ENCODE results near the gene ZNF771.

Gene ZNF771

GRCh38 chr16:30369091-30369937, 38.1 kb upstream of the ZNF771 start:
- Histone ChIP-seq H2BK12ac (ENCODE audit: low read length in 2 of 2) (peak overlapping the region in 1 of 2 experiments; percentile 37), H2AFZ (ENCODE audit: low read depth, low read length) (no peak overlapping the region), H2BK15ac (ENCODE audit: low read depth, poor library complexity, severe bottlenecking) (no peak overlapping the region), H3K9ac (ENCODE audit: low read length) (peak overlapping the region; percentile 89), H3K4ac (ENCODE audit: low read depth in 1 of 2, low read length in 2 of 2) (peak overlapping the region in 1 of 2 experiments; percentile 81), H3K9me3 (ENCODE audit: control insufficient read depth, low read length) (no peaks in the 10 kb centered on the region), H2AK5ac (ENCODE audit: low read length, severe bottlenecking) (peak overlapping the region; percentile 45), H3K4me3 (ENCODE audit: insufficient read depth in 1 of 2, low read depth in 1 of 2, low read length in 2 of 2) (peak overlapping the region; percentile 71 to 98), H3K4me1 (ENCODE audit: control insufficient read depth, insufficient read depth, low read depth, low read length) (peaks cover 25% of the 10 kb centered on the region), H3K18ac (ENCODE audit: low read depth in 1 of 2, low read length in 2 of 2) (peak overlapping the region; percentile 12 to 53), H3K36me3 (ENCODE audit: control insufficient read depth in 1 of 2, insufficient read depth in 2 of 2, low read depth in 1 of 2, low read length in 2 of 2) (peaks cover 16 to 23% of the 10 kb centered on the region in 2 experiments), H3K23ac (ENCODE audit: low read length in 2 of 2) (peak overlapping the region in 1 of 2 experiments; percentile 92), H3K27ac (ENCODE audit: low read length, poor library complexity, severe bottlenecking) (peak overlapping the region; percentile 79), H3K79me1 (replicated peaks; ENCODE audit: low read length, poor library complexity, severe bottlenecking) (peaks cover 2% of the 10 kb centered on the region), H3K4me2 (ENCODE audit: low read length, poor library complexity, severe bottlenecking) (peak overlapping the region; percentile 93), H3K14ac (ENCODE audit: low read length in 2 of 2) (peak overlapping the region in 1 of 2 experiments; percentile 79), H3K27me3 (ENCODE audit: control insufficient read depth in 1 of 2, insufficient read depth in 1 of 2, low read length in 2 of 2) (no peaks in the 10 kb centered on the region), H2BK120ac (ENCODE audit: low read depth, low read length) (peak overlapping the region; percentile 66), H4K91ac (ENCODE audit: low read length) (no peak overlapping the region), H2BK5ac (ENCODE audit: low read depth, low read length, poor library complexity, severe bottlenecking) (no peak overlapping the region), H4K8ac (ENCODE audit: low read length) (no peak overlapping the region)
- peak; percentile 37 for DNase-seq
- 13% methylated on average over 45 of the region's 45 CpGs for WGBS

GRCh38 chr16:30369938-30370455, 37.4 kb upstream of the ZNF771 start:
- Histone ChIP-seq H3K4me3 (ENCODE audit: insufficient read depth in 1 of 2, low read depth in 1 of 2, low read length in 2 of 2) (peak overlapping the region; percentile 71 to 98), H3K4ac (ENCODE audit: low read depth in 1 of 2, low read length in 2 of 2) (peak overlapping the region in 1 of 2 experiments; percentile 81), H3K4me1 (ENCODE audit: control insufficient read depth, insufficient read depth, low read depth, low read length) (peaks cover 22% of the 10 kb centered on the region), H2AK5ac (ENCODE audit: low read length, severe bottlenecking) (no peak overlapping the region), H3K36me3 (ENCODE audit: control insufficient read depth in 1 of 2, insufficient read depth in 2 of 2, low read depth in 1 of 2, low read length in 2 of 2) (peaks cover 10 to 16% of the 10 kb centered on the region in 2 experiments), H2BK120ac (ENCODE audit: low read depth, low read length) (peak overlapping the region; percentile 66), H3K9ac (ENCODE audit: low read length) (peak overlapping the region; percentile 89), H3K18ac (ENCODE audit: low read depth in 1 of 2, low read length in 2 of 2) (no peak overlapping the region), H3K27ac (ENCODE audit: low read length, poor library complexity, severe bottlenecking) (no peak overlapping the region), H4K91ac (ENCODE audit: low read length) (peak overlapping the region; percentile 29), H2BK15ac (ENCODE audit: low read depth, poor library complexity, severe bottlenecking) (no peak overlapping the region), H3K9me3 (ENCODE audit: control insufficient read depth, low read length) (no peaks in the 10 kb centered on the region), H3K4me2 (ENCODE audit: low read length, poor library complexity, severe bottlenecking) (peak overlapping the region; percentile 93), H3K14ac (ENCODE audit: low read length in 2 of 2) (no peak overlapping the region), H2AFZ (ENCODE audit: low read depth, low read length) (no peak overlapping the region), H3K27me3 (ENCODE audit: control insufficient read depth in 1 of 2, insufficient read depth in 1 of 2, low read length in 2 of 2) (no peaks in the 10 kb centered on the region), H4K8ac (ENCODE audit: low read length) (peak overlapping the region; percentile 31), H3K79me1 (replicated peaks; ENCODE audit: low read length, poor library complexity, severe bottlenecking) (no peaks in the 10 kb centered on the region), H3K23ac (ENCODE audit: low read length in 2 of 2) (no peak overlapping the region), H2BK5ac (ENCODE audit: low read depth, low read length, poor library complexity, severe bottlenecking) (no peak overlapping the region), H2BK12ac (ENCODE audit: low read length in 2 of 2) (no peak overlapping the region)
- no peak for DNase-seq
- 2% methylated on average over 21 of the region's 76 CpGs for WGBS

- WGBS, result under 1% methylated on average over 40 of the region's 40 CpGs
- Histone ChIP-seq H2AK5ac (ENCODE audit: low read length, severe bottlenecking) (peak within 1 kb of the TSS; percentile 65), H3K36me3 (ENCODE audit: control insufficient read depth in 1 of 2, insufficient read depth in 2 of 2, low read depth in 1 of 2, low read length in 2 of 2) (peaks cover 4 to 10% of the 10 kb centered on the region in 2 experiments), H3K4me2 (ENCODE audit: low read length, poor library complexity, severe bottlenecking) (peak within 1 kb of the TSS; percentile 93), H3K9me3 (ENCODE audit: control insufficient read depth, low read length) (no peaks in the 10 kb centered on the region), H3K79me1 (replicated peaks; ENCODE audit: low read length, poor library complexity, severe bottlenecking) (no peaks in the 10 kb centered on the region), H4K8ac (ENCODE audit: low read length) (peak within 1 kb of the TSS; percentile 87), H2BK5ac (ENCODE audit: low read depth, low read length, poor library complexity, severe bottlenecking) (peak within 1 kb of the TSS; percentile 69), H3K23ac (ENCODE audit: low read length in 2 of 2) (peak within 1 kb of the TSS in 1 of 2 experiments; percentile 92), H3K4me1 (ENCODE audit: control insufficient read depth, insufficient read depth, low read depth, low read length) (peaks cover 22% of the 10 kb centered on the region), H2BK12ac (ENCODE audit: low read length in 2 of 2) (peak within 1 kb of the TSS in 1 of 2 experiments; percentile 37), H2BK15ac (ENCODE audit: low read depth, poor library complexity, severe bottlenecking) (no peak within 1 kb of the TSS), H3K18ac (ENCODE audit: low read depth in 1 of 2, low read length in 2 of 2) (peak within 1 kb of the TSS; percentile 53 to 85), H3K4me3 (ENCODE audit: insufficient read depth in 1 of 2, low read depth in 1 of 2, low read length in 2 of 2) (peak within 1 kb of the TSS; percentile 71 to 98), H2BK120ac (ENCODE audit: low read depth, low read length) (peak within 1 kb of the TSS; percentile 66), H2AFZ (ENCODE audit: low read depth, low read length) (peak within 1 kb of the TSS; percentile 66), H3K9ac (ENCODE audit: low read length) (peak within 1 kb of the TSS; percentile 89), H4K91ac (ENCODE audit: low read length) (peak within 1 kb of the TSS; percentile 29), H3K27ac (ENCODE audit: low read length, poor library complexity, severe bottlenecking) (peak within 1 kb of the TSS; percentile 83), H3K4ac (ENCODE audit: low read depth in 1 of 2, low read length in 2 of 2) (peak within 1 kb of the TSS; percentile 77 to 83), H3K14ac (ENCODE audit: low read length in 2 of 2) (peak within 1 kb of the TSS in 1 of 2 experiments; percentile 79), H3K27me3 (ENCODE audit: control insufficient read depth in 1 of 2, insufficient read depth in 1 of 2, low read length in 2 of 2) (no peaks in the 10 kb centered on the region)
- peak; percentile 100 for DNase-seq
These were observed 36.8 kb upstream of the ZNF771 start, which contains the start of gene TBC1D10B for GRCh38 chr16:30370456-30371247. TSS of gene TBC1D10B (minus strand) at chr16:30370494. CDS start at chr16:30370183, 311 bp downstream.
